ENCODE measurements around the gene ITGA11.

ITGA11 gene

GRCh38 chr15:68431792-68432401 is at the start of gene ITGA11:
Gene ITGA11, minus strand, starts transcription at chr15:68432163. Its CDS starts 97 bp downstream, at chr15:68432066.
- H3K4me3 ChIP-seq (ENCODE audit: low read depth, low read length), result peak within 1 kb of the TSS; percentile 83
- in situ Hi-C loops (cut with HindIII; ENCODE audit: low pct_ligation_motif_present, low sequenced_read_pairs), result no loop called here
- H3K27ac ChIP-seq, result peak within 1 kb of the TSS; percentile 58
- no peaks in the 10 kb centered on the region for H3K27me3 ChIP-seq (replicated peaks)
- H3K36me3 ChIP-seq (replicated peaks), result no peaks in the 10 kb centered on the region
- peak; percentile 66 for DNase-seq
- no peak for TF ChIP-seq CTCF (IDR thresholded peaks at IDR 0.05; ENCODE audit: low read depth, low read length, missing control alignments)

GRCh38 chr15:68481321-68481720 is 49.4 kb upstream of the ITGA11 start:
- no peaks in the 10 kb centered on the region for H3K36me3 ChIP-seq (replicated peaks)
- no peaks in the 10 kb centered on the region for H3K27me3 ChIP-seq (replicated peaks)
- H3K4me3 ChIP-seq (ENCODE audit: low read depth, low read length), result no peak overlapping the region
- no peak overlapping the region for H3K27ac ChIP-seq
- no peak for DNase-seq
- in situ Hi-C loops (cut with HindIII; ENCODE audit: low pct_ligation_motif_present, low sequenced_read_pairs), result no loop called here
- TF ChIP-seq CTCF (IDR thresholded peaks at IDR 0.05; ENCODE audit: low read depth, low read length, missing control alignments), result no peak

GRCh38 chr15:68480296-68480695 is 48.3 kb upstream of the ITGA11 start:
- Histone ChIP-seq H3K36me3 (replicated peaks) (no peaks in the 10 kb centered on the region), H3K27me3 (replicated peaks) (no peaks in the 10 kb centered on the region), H3K4me3 (ENCODE audit: low read depth, low read length) (no peak overlapping the region), H3K27ac (peak overlapping the region; percentile 60)
- TF ChIP-seq CTCF (IDR thresholded peaks at IDR 0.05; ENCODE audit: low read depth, low read length, missing control alignments), result no peak
- in situ Hi-C loops (cut with HindIII; ENCODE audit: low pct_ligation_motif_present, low sequenced_read_pairs), result no loop called here
- no peak for DNase-seq

DNA sequence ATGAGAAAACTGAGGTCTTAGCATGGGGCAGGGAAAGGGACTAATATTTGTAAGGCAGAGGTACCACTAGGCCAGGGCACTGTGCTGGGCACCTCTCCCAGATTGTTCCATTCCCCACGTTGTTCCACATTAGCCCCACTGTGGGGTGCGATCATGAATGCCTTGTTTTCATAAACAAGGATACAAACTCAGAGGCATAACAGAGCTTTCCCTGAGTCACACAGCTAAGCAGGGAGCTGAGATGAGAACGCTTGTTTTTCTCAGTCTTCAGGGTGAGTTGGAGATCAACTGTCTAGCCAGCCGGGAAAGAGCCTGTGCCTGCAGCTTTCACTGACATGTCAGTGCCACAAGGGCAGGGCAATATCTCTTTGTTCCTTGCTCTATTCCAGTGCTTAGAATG is 47.9 kb upstream of the ITGA11 start:
- Histone ChIP-seq H3K4me3 (ENCODE audit: low read depth, low read length) (no peak overlapping the region), H3K36me3 (replicated peaks) (no peaks in the 10 kb centered on the region), H3K27me3 (replicated peaks) (no peaks in the 10 kb centered on the region), H3K27ac (peak overlapping the region; percentile 60)
- in situ Hi-C loops (cut with HindIII; ENCODE audit: low pct_ligation_motif_present, low sequenced_read_pairs), result no loop called here
- no peak for TF ChIP-seq CTCF (IDR thresholded peaks at IDR 0.05; ENCODE audit: low read depth, low read length, missing control alignments)
- DNase-seq, result peak; percentile 78

- no peaks in the 10 kb centered on the region for H3K27me3 ChIP-seq (replicated peaks)
- no peaks in the 10 kb centered on the region for H3K36me3 ChIP-seq (replicated peaks)
- peak; percentile 80 for DNase-seq
- H3K4me3 ChIP-seq (ENCODE audit: low read depth, low read length), result no peak overlapping the region
- in situ Hi-C loops (cut with HindIII; ENCODE audit: low pct_ligation_motif_present, low sequenced_read_pairs), result no loop called here
- TF ChIP-seq CTCF (IDR thresholded peaks at IDR 0.05; ENCODE audit: low read depth, low read length, missing control alignments), result no peak
- peak overlapping the region; percentile 60 for H3K27ac ChIP-seq
Observed at GRCh38 chr15:68479406-68479805, 47.4 kb upstream of the ITGA11 start.

- Histone ChIP-seq H3K36me3 (replicated peaks) (no peaks in the 10 kb centered on the region), H3K27me3 (replicated peaks) (no peaks in the 10 kb centered on the region), H3K27ac (peak overlapping the region; percentile 53), H3K4me3 (ENCODE audit: low read depth, low read length) (no peak overlapping the region)
- no peak for TF ChIP-seq CTCF (IDR thresholded peaks at IDR 0.05; ENCODE audit: low read depth, low read length, missing control alignments)
- no peak for DNase-seq
- in situ Hi-C loops (cut with HindIII; ENCODE audit: low pct_ligation_motif_present, low sequenced_read_pairs), result no loop called here
Observed at GRCh38 chr15:68478853-68479252, 46.9 kb upstream of the ITGA11 start.

All from brain microvascular endothelial cell (primary cell).